Cardiac fibroblast (primary cell): Measurements from ENCODE around the gene MRRF.
A peak's percentile ranks its signal among the peaks of the same experiment; 100 is the strongest.

ENCODE experiments used
- DNase-seq, 2 donors: peaks; one replicate each; pipeline versions ENCODE4 v3.0.0 to v3.0.0-alpha.2; 2010; ENCODE audit warnings: low read depth in 2 of 2
- H3K4me3 ChIP-seq, 2 donors: replicated peaks in 1 of 2; 1 replicate in 1 of 2; 2 replicates in 1 of 2; pipeline ENCODE4 v1.5.1; 2011; ENCODE audit warnings: low read depth in 2 of 2, low read length in 2 of 2, mild to moderate bottlenecking in 2 of 2, moderate library complexity in 1 of 2
- CTCF ChIP-seq: IDR thresholded peaks from one replicate; pipeline ENCODE4 v1.5.1; 2011; ENCODE audit warnings: low read depth, mild to moderate bottlenecking, low read length, inconsistent platforms

Gene MRRF

DNA sequence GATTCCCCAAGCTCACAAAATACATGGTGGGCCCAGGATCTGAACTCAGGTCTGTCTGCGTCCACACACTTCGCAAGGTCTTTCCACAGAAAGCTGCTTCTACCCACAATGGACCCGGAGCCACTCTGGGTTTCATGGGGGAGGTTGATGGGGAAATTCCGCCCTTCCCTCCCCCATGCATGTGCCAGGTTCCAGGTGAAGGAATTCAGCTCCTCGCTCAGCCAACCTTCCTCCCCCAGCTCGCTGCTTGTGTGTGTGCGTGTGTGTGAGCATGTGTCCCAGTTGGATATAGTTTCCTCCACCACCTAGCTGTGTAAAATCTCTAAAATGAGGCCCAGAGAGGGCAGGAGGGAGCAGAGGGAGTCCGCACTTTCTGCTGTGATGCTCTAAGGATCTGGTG lies 107.2 kb downstream of the MRRF start:
- DNase-seq = no peak
- no peak for TF ChIP-seq CTCF
- peak overlapping the region; percentile 61 to 94 for H3K4me3 ChIP-seq

DNA sequence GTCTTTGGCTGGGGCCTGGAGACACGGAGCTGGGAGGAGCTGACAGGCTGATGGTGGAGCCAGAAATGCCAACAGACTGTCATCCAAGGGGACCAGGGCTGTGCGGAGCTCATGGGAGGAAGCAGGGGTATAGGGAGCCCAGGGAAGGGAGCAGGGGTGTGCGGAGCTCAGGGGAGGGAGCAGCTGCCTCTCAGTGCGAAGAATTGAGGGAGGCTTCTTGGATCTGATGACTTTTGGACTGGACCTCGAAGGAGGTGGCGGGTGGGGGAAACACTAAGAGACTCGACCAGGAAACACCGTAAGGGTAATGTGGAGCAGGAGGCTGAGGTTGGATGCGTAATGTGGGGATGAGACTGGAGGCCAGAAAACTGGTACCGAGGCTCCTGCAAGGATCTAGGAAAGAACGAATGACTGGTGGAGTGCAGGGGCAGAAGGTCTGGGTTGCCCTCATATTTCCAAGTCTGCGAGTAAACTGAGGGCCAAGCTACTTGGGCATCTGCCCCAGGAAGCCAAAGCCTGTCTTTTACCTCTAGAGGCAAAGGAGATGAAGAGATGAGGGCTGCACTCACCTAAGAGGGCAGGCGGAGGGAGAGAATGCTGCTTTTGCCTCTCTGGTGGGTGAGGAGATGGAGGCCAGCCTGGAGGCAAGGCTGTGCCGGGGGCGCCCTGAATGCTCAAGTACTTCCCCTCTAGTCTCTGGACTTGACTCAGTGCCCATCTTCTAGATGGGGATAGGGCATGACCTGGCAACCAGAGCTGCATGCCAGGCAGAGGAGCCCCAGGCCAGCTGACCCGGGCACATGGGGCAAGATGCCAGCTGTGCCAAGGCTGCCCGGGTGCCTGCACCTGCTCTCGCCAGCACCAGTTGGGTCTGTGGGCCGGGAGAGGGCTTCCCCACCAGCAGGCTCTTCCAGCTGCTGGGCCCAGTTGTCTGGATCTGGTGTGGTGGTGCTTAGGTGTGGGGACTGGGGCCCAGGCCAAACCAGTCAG lies 108.5 kb downstream of the MRRF start:
- no peak for TF ChIP-seq CTCF
- H3K4me3 ChIP-seq = peak overlapping the region in 1 of 2 donors; percentile 94
- no peak for DNase-seq

GRCh38 chr9:122374885-122375420 lies 110.3 kb downstream of the MRRF start:
- TF ChIP-seq CTCF = no peak

DNA sequence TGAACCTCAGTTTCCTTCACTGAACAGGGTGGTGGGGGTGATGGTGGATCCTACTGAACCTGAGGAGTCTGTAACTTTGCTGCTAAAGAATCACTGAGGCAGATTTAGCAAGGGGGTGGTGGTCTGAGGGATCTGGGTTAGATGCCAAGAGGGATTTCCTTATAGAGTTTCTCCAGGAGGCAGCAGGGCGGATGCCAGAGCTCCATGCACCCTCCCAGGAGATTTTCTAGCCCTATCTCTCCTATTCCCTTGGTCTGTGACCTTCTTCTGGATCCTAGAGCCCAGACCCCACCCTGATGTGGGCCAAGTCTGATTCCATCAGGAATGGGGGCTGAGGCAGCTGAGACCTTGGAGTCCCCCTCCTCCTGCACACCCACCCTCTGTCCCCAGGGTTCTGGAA lies 112.1 kb downstream of the MRRF start:
- no peak for DNase-seq
- no peak overlapping the region for H3K4me3 ChIP-seq
- TF ChIP-seq CTCF = no peak

More at GRCh38 chr9:122374885-122375420, 110.3 kb downstream of the MRRF start:
- H3K4me3 ChIP-seq = peak overlapping the region in 1 of 2 donors; percentile 35
- DNase-seq = peak; percentile 66 to 88

DNA sequence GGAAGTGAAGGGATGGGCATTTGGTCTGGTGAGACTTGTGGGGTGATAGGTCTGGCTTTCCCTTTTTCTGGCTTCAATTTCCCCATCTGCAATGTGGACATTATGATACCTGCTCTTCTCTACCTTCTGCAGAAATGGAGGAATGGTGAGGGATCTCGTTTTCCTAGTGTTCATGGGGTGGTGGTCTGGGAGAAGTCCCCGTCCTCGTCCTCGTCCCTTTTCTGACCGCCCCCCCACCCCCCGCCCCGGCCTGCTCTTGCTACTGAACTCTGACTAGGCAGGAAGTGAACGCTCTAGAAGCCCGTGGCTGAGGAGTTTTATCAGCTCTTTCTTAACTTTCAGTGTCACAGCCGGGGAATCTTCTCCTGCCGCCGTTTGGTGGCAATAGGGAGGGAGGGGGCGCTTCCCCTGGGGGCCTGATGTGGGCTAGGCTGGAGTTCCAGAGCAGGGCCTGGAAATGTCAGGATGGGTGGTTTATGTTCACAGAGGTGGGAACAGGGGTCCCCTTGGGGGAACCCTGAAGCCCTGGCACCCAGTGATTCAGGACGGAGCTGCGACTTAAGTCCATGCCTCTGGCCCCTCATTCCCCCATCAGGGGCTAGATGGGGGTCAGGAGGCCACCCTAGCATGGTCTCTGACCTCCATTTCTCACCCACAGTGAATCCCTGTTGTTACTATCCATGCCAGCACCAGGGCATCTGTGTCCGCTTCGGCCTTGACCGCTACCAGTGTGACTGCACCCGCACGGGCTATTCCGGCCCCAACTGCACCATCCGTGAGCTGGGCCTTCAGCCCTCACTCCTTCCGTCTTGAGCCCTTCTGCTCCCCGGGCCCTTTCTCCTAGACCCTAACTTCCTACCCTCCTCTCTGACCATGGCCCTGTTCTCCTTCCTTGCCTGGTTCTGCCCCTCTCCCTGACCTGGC lies 112.8 kb downstream of the MRRF start:
- H3K4me3 ChIP-seq = no peak overlapping the region
- no peak for TF ChIP-seq CTCF
- DNase-seq = peak in 1 of 2 donors; percentile 49

GRCh38 chr9:122378236-122378635 lies 113.6 kb downstream of the MRRF start:
- TF ChIP-seq CTCF = no peak
- H3K4me3 ChIP-seq = no peak overlapping the region
- DNase-seq = no peak
